B cell (primary cell): ENCODE measurements around the gene BMPR1A. TPM values are rescaled to one million over a fixed set of nuclear protein-coding genes. Genes with fewer than 3 reads are reported as not detected.

Experiments
- ATAC-seq: fragments of 200-7000 bp; cut with Tn5 transposase; one replicate; pipeline ENCODE4 v1.10.0; 2021; ENCODE audit warnings: low read depth, mild to moderate bottlenecking, moderate number of reproducible peaks, moderate library complexity
- CTCF ChIA-PET: fragments of 350-600 bp; sonication (Branson Sonifier 250); formaldehyde crosslinking; loops from one replicate; lab custom pipeline; 2021; ENCODE audit warnings: antibody characterized with exemption, inconsistent platforms; lab: Charles Lee
- POLR2A ChIA-PET: fragments of 350-600 bp; sonication (Branson Sonifier 250); formaldehyde crosslinking; loops from one replicate; lab custom pipeline; 2021; ENCODE audit warnings: antibody characterized with exemption; lab: Charles Lee
- DNase-seq: peaks from one replicate; pipeline ENCODE4 v3.0.0; 2013
- H2AFZ ChIP-seq: 2 replicates; pipeline ENCODE4 v1.6.1; 2012; ENCODE audit warnings: mild to moderate bottlenecking, low read depth, low read length; ENCODE audit not compliant: insufficient read depth, poor library complexity, severe bottlenecking
- H3K27ac ChIP-seq, 2 donors: 1 replicate in 1 of 2; 2 replicates in 1 of 2; pipeline ENCODE4 v1.5.1; 2012 to 2013; ENCODE audit warnings: low read length in 2 of 2, mild to moderate bottlenecking in 2 of 2, moderate library complexity in 1 of 2
- H3K27me3 ChIP-seq, 4 experiments: fragments of 200-600 bp in 1 of 4; sonication (generic) in 1 of 4; replicated peaks in 1 of 4; 1 replicate in 2 of 4; 2 replicates in 2 of 4; pipeline versions ENCODE4 v1.6.1 to v1.7.0; 2013 to 2016; ENCODE audit warnings: low read length in 3 of 4, mild to moderate bottlenecking in 2 of 4, mixed read lengths in 1 of 4, moderate library complexity in 1 of 4; ENCODE audit not compliant: insufficient read depth in 4 of 4, control insufficient read depth in 3 of 4; ENCODE audit errors: control extremely low read depth in 1 of 4
- H3K36me3 ChIP-seq, 2 experiments: replicated peaks in 1 of 2; 1 replicate in 1 of 2; 2 replicates in 1 of 2; pipeline versions ENCODE4 v1.6.1 to v1.7.1; 2013; ENCODE audit warnings: low read length in 1 of 2; ENCODE audit not compliant: insufficient read depth in 2 of 2, control insufficient read depth in 1 of 2; ENCODE audit errors: control extremely low read depth in 1 of 2, extremely low read depth in 1 of 2
- H3K4me1 ChIP-seq, 2 donors: fragments of 200-600 bp in 1 of 2; sonication (generic) in 1 of 2; 1 replicate in 1 of 2; 2 replicates in 1 of 2; pipeline versions ENCODE4 v1.5.1 to v1.6.1; 2013 to 2017; ENCODE audit warnings: low read length in 2 of 2; ENCODE audit not compliant: control insufficient read depth in 2 of 2, insufficient read depth in 2 of 2
- H3K4me2 ChIP-seq: replicated peaks from 2 replicates; pipeline ENCODE3; 2012; ENCODE audit warnings: mild to moderate bottlenecking, low read depth, low read length; ENCODE audit not compliant: poor library complexity, severe bottlenecking
- H3K4me3 ChIP-seq, 5 experiments: fragments of 200-600 bp in 1 of 5; sonication (generic) in 1 of 5; 1 replicate in 3 of 5; 2 replicates in 2 of 5; pipeline versions ENCODE4 v1.5.1 to v1.7.0; 2011 to 2016; ENCODE audit warnings: low read length in 4 of 5, mild to moderate bottlenecking in 4 of 5, low read depth in 2 of 5, control low read depth in 1 of 5, moderate library complexity in 1 of 5; ENCODE audit not compliant: insufficient read depth in 1 of 5; ENCODE audit errors: control extremely low read depth in 1 of 5, extremely low read depth in 1 of 5
- H3K79me2 ChIP-seq: fragments of 200-600 bp; sonication (generic); one replicate; pipeline ENCODE4 v1.6.0; 2016; ENCODE audit warnings: low read length; ENCODE audit not compliant: control insufficient read depth, insufficient read depth
- H3K9ac ChIP-seq: fragments of 200-600 bp; sonication (generic); 2 replicates; pipeline ENCODE4 v1.6.1; 2017; ENCODE audit warnings: mild to moderate bottlenecking, low read length, moderate library complexity
- H3K9me3 ChIP-seq, 3 donors: one replicate each; pipeline versions ENCODE4 v1.6.1 to v1.7.1; 2013; ENCODE audit warnings: low read length in 2 of 3; ENCODE audit not compliant: control insufficient read depth in 2 of 3, insufficient read depth in 1 of 3; ENCODE audit errors: control extremely low read depth in 1 of 3
- H4K20me1 ChIP-seq: 2 replicates; pipeline ENCODE4 v1.6.0; 2012; ENCODE audit warnings: mild to moderate bottlenecking, low read length; ENCODE audit not compliant: insufficient read depth, control insufficient read depth, poor library complexity, severe bottlenecking
- H3K27ac Mint-ChIP-seq: one replicate; pipeline ENCODE4 v1.8.0; 2021; ENCODE audit warnings: mixed read lengths
- H3K27me3 Mint-ChIP-seq: one replicate; pipeline ENCODE4 v1.8.0; 2021; ENCODE audit warnings: mixed read lengths
- H3K4me1 Mint-ChIP-seq: one replicate; pipeline ENCODE4 v1.8.0; 2021; ENCODE audit warnings: mixed read lengths
- H3K4me3 Mint-ChIP-seq: one replicate; pipeline ENCODE4 v1.8.0; 2021; ENCODE audit warnings: mixed read lengths
- H3K9me3 Mint-ChIP-seq: one replicate; pipeline ENCODE4 v1.8.0; 2022; ENCODE audit warnings: mixed read lengths; ENCODE audit not compliant: insufficient read depth
- EZH2 ChIP-seq: IDR thresholded peaks from 2 replicates; pipeline ENCODE4 v1.6.1; 2012; ENCODE audit warnings: borderline replicate concordance, low read depth, mild to moderate bottlenecking, moderate library complexity, low read length; ENCODE audit not compliant: insufficient read depth, poor library complexity, severe bottlenecking
- whole genome bisulfite sequencing: methylation state at CpG from one replicate; pipeline ENCODE4 v1.1.5; 2013; ENCODE audit warnings: missing lambda C conversion rate; ENCODE audit not compliant: insufficient coverage; 5-methylcytosine and 5-hydroxymethylcytosine counted together
- intact Hi-C: fragments of 100-400 bp; cut with micrococcal nuclease; formaldehyde crosslinking; loops from one replicate; pipeline ENCODE4 v1.10.0; 2022
- polyA plus RNA-seq: library from polyadenylated mRNA; depleted of rRNA; stranded (reverse); fragments of >200 nt; gene quantifications from 2 replicates; pipeline ENCODE4 v1.2.3, GENCODE V29; 2012
- total RNA-seq, 2 donors: library from RNA; stranded (reverse); fragments of 120-200 nt in 1 of 2; gene quantifications; 1 replicate in 1 of 2; 2 replicates in 1 of 2; pipeline versions ENCODE4 v1.2.3 to v1.2.4, GENCODE V29; 2013 to 2022
- TF ChIP-seq, protein P1 (sequence below): fragments of 200-600 bp; IDR thresholded peaks from one replicate; pipeline ENCODE4 v1.8.0; 2022; ENCODE audit warnings: antibody characterized with exemption, mild to moderate bottlenecking

Gene BMPR1A
- total and polyA plus RNA-seq, 2 donors (not counting 1 experiment from before 2014, with no cell fraction given): 1.9 to 15.1 TPM

DNA sequence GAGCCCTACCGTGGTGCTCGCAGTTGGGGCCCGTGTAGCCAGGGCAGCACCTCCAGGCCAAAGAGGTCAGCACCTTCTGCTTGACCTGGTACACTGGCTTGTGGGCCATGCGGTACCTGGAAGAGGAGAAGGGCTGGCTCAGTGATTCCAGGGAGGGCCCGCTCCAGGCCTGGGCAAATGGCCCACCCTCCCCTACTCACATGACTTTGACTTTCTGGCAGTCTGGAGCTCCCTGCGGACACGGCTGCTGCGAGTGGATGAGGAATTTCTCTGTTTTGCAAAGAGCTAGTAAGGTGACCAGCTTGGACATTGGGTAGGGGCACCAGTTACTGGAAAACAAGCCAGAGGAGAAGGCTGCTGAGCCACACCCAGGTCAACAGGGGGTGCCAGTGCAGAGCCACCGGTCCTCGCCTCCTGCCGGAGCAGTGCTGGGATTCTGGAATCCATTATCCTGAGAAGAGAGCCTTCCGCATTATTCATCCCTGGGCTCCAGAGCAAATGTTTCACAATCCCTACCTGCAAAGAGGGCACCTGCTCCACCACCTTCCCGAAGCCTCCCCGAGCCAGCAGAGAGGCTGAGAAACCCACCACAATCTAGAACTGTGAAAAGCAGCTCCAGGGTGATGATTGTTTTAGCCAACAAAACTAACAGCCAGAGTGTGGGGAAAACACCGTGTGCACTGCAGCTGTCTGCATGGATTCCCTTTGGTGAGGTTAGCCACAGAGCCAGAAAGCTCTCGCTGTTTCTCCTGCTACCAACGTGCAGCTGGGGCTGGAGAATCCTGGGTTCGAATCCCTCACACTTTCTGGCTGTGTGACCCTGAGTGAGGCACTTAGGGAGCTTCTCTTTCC is 189.2 kb downstream of the BMPR1A start:
- ChIA-PET POLR2A (no interaction called here), CTCF (interaction anchor here (1.7 to 2.1 kb wide), 2 partner anchors 8 to 21 kb away, joined by 5 to 6 read pairs; no protein-coding TSS in a partner anchor)
- peaks cover 0 to 5% (median 0%) of the 10 kb centered on the region in 3 donors for H3K9me3 ChIP-seq
- Mint-ChIP-seq H3K9me3 (no peaks in the 10 kb centered on the region), H3K27me3 (peaks cover 7% of the 10 kb centered on the region), H3K4me1 (no peaks in the 10 kb centered on the region), H3K4me3 (no peak overlapping the region), H3K27ac (no peak overlapping the region)
- WGBS: 89% methylated on average over 17 of the region's 18 CpGs
- ATAC-seq (no peak), DNase-seq (no peak)
- H2AFZ ChIP-seq: no peak overlapping the region
- intact Hi-C loops: no loop called here
- H3K27me3 ChIP-seq: peaks cover 0 to 10% (median 0%) of the 10 kb centered on the region in 4 experiments
- H3K27ac ChIP-seq: no peak overlapping the region
- no peaks in the 10 kb centered on the region for H3K36me3 ChIP-seq
- H3K79me2 ChIP-seq: no peaks in the 10 kb centered on the region
- H3K4me3 ChIP-seq: no peak overlapping the region
- H3K9ac ChIP-seq: no peak overlapping the region
- no peaks in the 10 kb centered on the region for H4K20me1 ChIP-seq
- TF ChIP-seq EZH2: no peak
- TF ChIP-seq, protein P1, sequence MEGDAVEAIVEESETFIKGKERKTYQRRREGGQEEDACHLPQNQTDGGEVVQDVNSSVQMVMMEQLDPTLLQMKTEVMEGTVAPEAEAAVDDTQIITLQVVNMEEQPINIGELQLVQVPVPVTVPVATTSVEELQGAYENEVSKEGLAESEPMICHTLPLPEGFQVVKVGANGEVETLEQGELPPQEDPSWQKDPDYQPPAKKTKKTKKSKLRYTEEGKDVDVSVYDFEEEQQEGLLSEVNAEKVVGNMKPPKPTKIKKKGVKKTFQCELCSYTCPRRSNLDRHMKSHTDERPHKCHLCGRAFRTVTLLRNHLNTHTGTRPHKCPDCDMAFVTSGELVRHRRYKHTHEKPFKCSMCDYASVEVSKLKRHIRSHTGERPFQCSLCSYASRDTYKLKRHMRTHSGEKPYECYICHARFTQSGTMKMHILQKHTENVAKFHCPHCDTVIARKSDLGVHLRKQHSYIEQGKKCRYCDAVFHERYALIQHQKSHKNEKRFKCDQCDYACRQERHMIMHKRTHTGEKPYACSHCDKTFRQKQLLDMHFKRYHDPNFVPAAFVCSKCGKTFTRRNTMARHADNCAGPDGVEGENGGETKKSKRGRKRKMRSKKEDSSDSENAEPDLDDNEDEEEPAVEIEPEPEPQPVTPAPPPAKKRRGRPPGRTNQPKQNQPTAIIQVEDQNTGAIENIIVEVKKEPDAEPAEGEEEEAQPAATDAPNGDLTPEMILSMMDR: no peak
- no peak overlapping the region for H3K4me2 ChIP-seq
- H3K4me1 ChIP-seq: no peaks in the 10 kb centered on the region
